Measurements from ENCODE around the gene FHOD3. TPM values are rescaled to one million over a fixed set of nuclear protein-coding genes. Genes with fewer than 3 reads are reported as not detected.
"Not testable (repeated sequence)": the region's sequence is repeated elsewhere in the genome, so short reads cannot be mapped to it uniquely, and the experiment has no call there.

The FHOD3 gene
- total and polyA plus RNA-seq, 2 of the 8 experiments (the other 6 are each of a cell fraction or from before 2014, with no cell fraction given) = 9.7 to 10.5 TPM

GRCh38 chr18:36762074-36762473 is 464.6 kb downstream of the FHOD3 start (continued):
- TF ChIP-seq FOSL1 (IDR thresholded peaks at IDR 0.05; ENCODE audit: insufficient read depth, low read depth, low read length) (no peak), SP2 (IDR thresholded peaks at IDR 0.05; ENCODE audit: low read length) (no peak), YY1 (IDR thresholded peaks at IDR 0.05; ENCODE audit: low read depth, low read length) (no peak), SP1 (IDR thresholded peaks at IDR 0.05; ENCODE audit: low read depth, low read length) (no peak), SAP30 (IDR thresholded peaks at IDR 0.05; ENCODE audit: insufficient read depth, insufficient replicate concordance, low read length) (no peak)

GRCh38 chr18:36762965-36763364 is 465.5 kb downstream of the FHOD3 start:
- H2BK120ac ChIP-seq (replicated peaks; ENCODE audit: low read depth, low read length); H4K5ac ChIP-seq (ENCODE audit: insufficient read length, low read depth, low read length); H2BK5ac ChIP-seq (ENCODE audit: low read depth, low read length); H3K27me3 ChIP-seq (replicated peaks in 1 of 4; ENCODE audit: control insufficient read depth in 3 of 4, extremely low read depth in 1 of 4, insufficient read depth in 3 of 4, low read length in 3 of 4); H3K23me2 ChIP-seq (ENCODE audit: low read depth, low read length); H2AFZ ChIP-seq (ENCODE audit: low read length); H3K14ac ChIP-seq (ENCODE audit: insufficient read length); H3K4me2 ChIP-seq (ENCODE audit: insufficient read depth in 1 of 2, low read depth in 2 of 2, low read length in 2 of 2); H3K56ac ChIP-seq (replicated peaks; ENCODE audit: insufficient read length, low read depth, low read length); DNase-seq (ENCODE audit: low read depth in 1 of 2, low spot score in 2 of 2); H3K4me1 ChIP-seq (replicated peaks in 1 of 4; ENCODE audit: control insufficient read depth in 3 of 4, insufficient read depth in 4 of 4, low read length in 3 of 4); H3K4ac ChIP-seq (replicated peaks; ENCODE audit: insufficient read length, low read depth, low read length); H3K4me3 ChIP-seq (ENCODE audit: extremely low read depth in 1 of 4, insufficient read depth in 2 of 4, low read depth in 3 of 4, low read length in 4 of 4); H3K23ac ChIP-seq (ENCODE audit: insufficient read length); H4K91ac ChIP-seq (replicated peaks; ENCODE audit: insufficient read length, low read length); H3K27ac ChIP-seq (ENCODE audit: low read depth, low read length); H3K79me1 ChIP-seq (ENCODE audit: low read depth, low read length); H3K9me3 ChIP-seq (ENCODE audit: insufficient read depth in 2 of 2, low read depth in 1 of 2, low read length in 1 of 2); FAIRE-seq; CTCF ChIA-PET (ENCODE audit: partially characterized antibody); POLR2A ChIA-PET (ENCODE audit: partially characterized antibody); H3K36me3 ChIP-seq (ENCODE audit: control insufficient read depth in 2 of 4, insufficient read depth in 4 of 4, low read length in 3 of 4); H3K9ac ChIP-seq (replicated peaks in 1 of 4; ENCODE audit: extremely low read depth in 1 of 4, low read depth in 3 of 4, low read length in 3 of 4); H2BK15ac ChIP-seq (ENCODE audit: low read length); H4K20me1 ChIP-seq (replicated peaks in 1 of 2; ENCODE audit: control insufficient read depth in 1 of 2, insufficient read depth in 2 of 2, low read length in 2 of 2); H2AK5ac ChIP-seq (ENCODE audit: low read depth, low read length); H3K18ac ChIP-seq (ENCODE audit: extremely low read depth, low read length); H2BK12ac ChIP-seq (ENCODE audit: low read depth, low read length); H2BK20ac ChIP-seq (ENCODE audit: low read length); H3K79me2 ChIP-seq (ENCODE audit: control insufficient read depth in 1 of 2, insufficient read depth in 2 of 2, low read length in 2 of 2); H4K8ac ChIP-seq (ENCODE audit: extremely low read depth, insufficient read depth, low read length): not testable (repeated sequence)
- 92% methylated on average over 26 of the region's 26 CpGs; no CpG with 5 or more reads in 1 of the 2 experiments for WGBS, 2 experiments (ENCODE audit: extremely low coverage in 1 of 2, insufficient coverage in 1 of 2, insufficient read length in 1 of 2, insufficient replicate concordance in 2 of 2, low coverage in 1 of 2, low lambda C conversion rate in 2 of 2, missing lambda C conversion rate in 1 of 2)
